Peyer's patch (tissue), 4 donors: ENCODE measurements around the gene ZDHHC19. TPM values are rescaled to one million over a fixed set of nuclear protein-coding genes. Genes with fewer than 3 reads are reported as not detected.
"Not testable (repeated sequence)": the region's sequence is repeated elsewhere in the genome, so short reads cannot be mapped to it uniquely, and the experiment has no call there.

Experiments used
- DNase-seq, 3 donors: peaks; one replicate each; pipeline ENCODE4 v3.0.0-alpha.2; 2017 to 2019
- H3K27ac ChIP-seq, 4 donors: fragments of 200-600 bp; sonication (generic); one replicate each; pipeline ENCODE4 v1.5.1; 2016 to 2019
- H3K27me3 ChIP-seq, 2 donors: fragments of 200-600 bp; sonication (generic); one replicate each; pipeline ENCODE4 v1.5.1; 2019
- H3K36me3 ChIP-seq, 3 donors: fragments of 200-600 bp; sonication (generic); one replicate each; pipeline ENCODE4 v1.5.1; 2016 to 2019
- H3K4me1 ChIP-seq, 4 donors: fragments of 200-600 bp; sonication (generic); one replicate each; pipeline ENCODE4 v1.5.1; 2016 to 2019
- H3K4me3 ChIP-seq, 4 donors: fragments of 200-600 bp; sonication (generic); 1 replicate in 3 of 4; 2 replicates in 1 of 4; pipeline ENCODE4 v1.5.1; 2016 to 2019; ENCODE audit warnings: mild to moderate bottlenecking in 1 of 4
- H3K9me3 ChIP-seq, 4 donors: fragments of 200-600 bp; sonication (generic); one replicate each; pipeline ENCODE4 v1.5.1; 2016 to 2019; ENCODE audit warnings: mild to moderate bottlenecking in 1 of 4
- POLR2A ChIP-seq, 2 donors: fragments of 450-650 bp; IDR thresholded peaks; one replicate each; pipeline ENCODE4 v1.5.1; 2017; ENCODE audit warnings: antibody characterized with exemption in 2 of 2, mild to moderate bottlenecking in 2 of 2, moderate library complexity in 2 of 2
- total RNA-seq, 4 donors: library from RNA; depleted of rRNA; stranded (reverse); fragments of >200 nt; gene quantifications; one replicate each; pipeline ENCODE4 v1.1.0, GENCODE V29; 2016
- TF ChIP-seq, protein P1 (sequence below), 6 experiments: fragments of 450-650 bp in 4 of 6; fragments of 200-600 bp in 2 of 6; sonication (generic) in 1 of 6; IDR thresholded peaks; one replicate each; pipeline ENCODE4 v1.5.1; 2017 to 2019; ENCODE audit warnings: antibody characterized with exemption in 6 of 6, mild to moderate bottlenecking in 3 of 6, moderate library complexity in 1 of 6

The ZDHHC19 gene
- total RNA-seq, 4 donors from 2014 or later = not detected

DNA sequence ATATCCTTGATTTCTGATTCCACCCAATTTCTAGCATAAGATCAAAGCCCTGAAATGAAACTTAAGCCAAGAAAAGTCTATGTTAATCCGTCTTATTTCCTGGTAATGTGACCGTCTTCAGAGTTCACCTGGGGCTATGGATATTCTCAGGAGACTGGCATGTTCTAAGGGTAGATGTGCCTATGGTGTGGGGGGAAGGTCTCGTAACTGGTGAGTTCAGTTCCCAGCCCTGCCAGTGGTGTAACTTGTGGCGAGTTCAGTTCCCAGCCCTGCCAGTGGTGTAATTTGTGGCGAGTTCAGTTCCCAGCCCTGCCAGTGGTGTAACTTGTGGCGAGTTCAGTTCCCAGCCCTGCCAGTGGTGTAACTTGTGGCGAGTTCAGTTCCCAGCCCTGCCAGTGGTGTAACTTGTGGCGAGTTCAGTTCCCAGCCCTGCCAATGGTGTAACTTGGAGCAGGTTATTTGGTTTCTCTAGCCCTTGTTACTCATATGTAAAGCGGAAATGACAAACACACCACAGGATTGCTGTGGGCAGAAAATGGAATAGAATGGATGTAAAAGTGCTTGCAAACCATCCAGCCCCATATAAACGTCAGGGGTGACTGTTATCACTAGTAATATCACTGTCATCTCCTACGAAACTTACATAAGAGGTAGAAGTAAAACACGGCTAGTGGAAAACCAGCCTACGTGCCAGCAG lies 35.6 kb upstream of the ZDHHC19 start:
- Histone ChIP-seq H3K4me3 (no peak overlapping the region), H3K9me3 (no peaks in the 10 kb centered on the region), H3K36me3 (peaks cover 0 to 54% (median 0%) of the 10 kb centered on the region in 3 donors), H3K4me1 (no peaks in the 10 kb centered on the region), H3K27ac (no peak overlapping the region), H3K27me3 (no peaks in the 10 kb centered on the region)
- TF ChIP-seq POLR2A (IDR thresholded peaks at IDR 0.05) = no peak
- TF ChIP-seq, protein P1, sequence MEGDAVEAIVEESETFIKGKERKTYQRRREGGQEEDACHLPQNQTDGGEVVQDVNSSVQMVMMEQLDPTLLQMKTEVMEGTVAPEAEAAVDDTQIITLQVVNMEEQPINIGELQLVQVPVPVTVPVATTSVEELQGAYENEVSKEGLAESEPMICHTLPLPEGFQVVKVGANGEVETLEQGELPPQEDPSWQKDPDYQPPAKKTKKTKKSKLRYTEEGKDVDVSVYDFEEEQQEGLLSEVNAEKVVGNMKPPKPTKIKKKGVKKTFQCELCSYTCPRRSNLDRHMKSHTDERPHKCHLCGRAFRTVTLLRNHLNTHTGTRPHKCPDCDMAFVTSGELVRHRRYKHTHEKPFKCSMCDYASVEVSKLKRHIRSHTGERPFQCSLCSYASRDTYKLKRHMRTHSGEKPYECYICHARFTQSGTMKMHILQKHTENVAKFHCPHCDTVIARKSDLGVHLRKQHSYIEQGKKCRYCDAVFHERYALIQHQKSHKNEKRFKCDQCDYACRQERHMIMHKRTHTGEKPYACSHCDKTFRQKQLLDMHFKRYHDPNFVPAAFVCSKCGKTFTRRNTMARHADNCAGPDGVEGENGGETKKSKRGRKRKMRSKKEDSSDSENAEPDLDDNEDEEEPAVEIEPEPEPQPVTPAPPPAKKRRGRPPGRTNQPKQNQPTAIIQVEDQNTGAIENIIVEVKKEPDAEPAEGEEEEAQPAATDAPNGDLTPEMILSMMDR (IDR thresholded peaks at IDR 0.05) = no peak
- DNase-seq = no peak

DNA sequence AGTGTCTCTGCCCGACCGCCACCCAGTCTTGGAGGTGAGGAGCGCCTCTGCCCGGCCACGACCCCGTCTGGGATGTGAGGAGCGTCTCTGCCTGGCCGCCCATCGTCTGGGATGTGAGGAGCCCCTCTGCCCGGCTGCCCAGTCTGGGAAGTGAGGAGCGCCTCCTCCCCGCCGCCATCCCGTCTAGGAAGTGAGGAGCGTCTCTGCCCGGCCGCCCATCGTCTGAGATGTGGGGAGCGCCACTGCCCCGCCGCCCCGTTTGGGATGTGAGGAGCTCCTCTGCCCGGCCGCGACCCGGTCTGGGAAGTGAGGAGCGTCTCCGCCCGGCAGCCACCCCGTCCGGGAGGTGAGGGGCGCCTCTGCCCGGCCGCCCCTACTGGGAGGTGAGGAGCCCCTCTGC lies 33.0 kb upstream of the ZDHHC19 start:
- not testable (repeated sequence) for H3K27me3 ChIP-seq, DNase-seq, H3K4me1 ChIP-seq, H3K9me3 ChIP-seq, H3K27ac ChIP-seq, H3K4me3 ChIP-seq
- peaks cover 0 to 77% (median 3%) of the 10 kb centered on the region in 3 donors for H3K36me3 ChIP-seq

DNA sequence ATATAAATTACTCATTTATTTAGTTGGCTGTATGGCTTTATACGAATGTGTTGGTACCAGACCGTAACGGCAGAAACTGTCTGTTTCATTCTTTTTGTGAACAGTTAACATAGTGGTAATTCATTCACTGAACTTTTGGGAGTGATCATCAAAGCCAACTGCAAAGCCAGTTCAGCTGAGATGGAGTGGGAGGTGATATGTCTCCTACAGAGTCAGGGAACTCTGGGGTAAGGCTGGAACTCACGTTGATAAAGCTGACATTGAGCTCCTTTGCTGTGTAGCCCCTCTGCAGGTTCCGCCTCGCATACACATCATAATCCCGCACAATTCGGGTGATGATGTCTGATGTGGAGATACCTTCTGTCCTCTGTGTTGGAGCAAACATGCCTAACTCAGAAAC lies 30.5 kb upstream of the ZDHHC19 start:
- Histone ChIP-seq H3K36me3 (peaks cover 0 to 85% (median 3%) of the 10 kb centered on the region in 3 donors), H3K27me3 (no peaks in the 10 kb centered on the region), H3K27ac (no peak overlapping the region), H3K9me3 (no peaks in the 10 kb centered on the region), H3K4me1 (no peaks in the 10 kb centered on the region), H3K4me3 (no peak overlapping the region)
- no peak for DNase-seq
- no peak for TF ChIP-seq POLR2A (IDR thresholded peaks at IDR 0.05)
- TF ChIP-seq, protein P1 (IDR thresholded peaks at IDR 0.05) = no peak

DNA sequence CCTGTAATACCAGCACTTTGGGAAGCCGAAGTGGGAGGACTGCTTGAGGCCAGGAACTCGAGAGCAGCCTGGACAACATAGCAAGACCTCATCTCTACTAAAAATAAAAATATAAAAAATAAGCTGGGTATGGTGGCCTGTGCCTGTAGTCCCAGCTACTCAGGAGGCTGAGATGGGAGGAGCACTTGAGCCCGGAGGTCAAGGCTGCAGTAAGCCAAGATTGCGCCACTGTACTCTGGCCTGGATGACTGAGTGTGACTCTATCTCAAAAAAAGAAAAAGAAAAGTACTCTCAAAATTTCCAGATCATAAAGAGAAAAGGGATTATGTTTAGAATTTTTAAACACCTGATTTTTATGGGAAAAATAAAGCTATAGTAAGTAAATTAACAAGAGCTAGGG lies 29.2 kb upstream of the ZDHHC19 start:
- no peaks in the 10 kb centered on the region for H3K27me3 ChIP-seq
- H3K9me3 ChIP-seq = no peaks in the 10 kb centered on the region
- DNase-seq = no peak
- no peak overlapping the region for H3K4me3 ChIP-seq
- H3K4me1 ChIP-seq = no peaks in the 10 kb centered on the region
- H3K27ac ChIP-seq = no peak overlapping the region
- no peak for TF ChIP-seq POLR2A (IDR thresholded peaks at IDR 0.05)
- TF ChIP-seq, protein P1 (IDR thresholded peaks at IDR 0.05) = no peak
- peaks cover 0 to 74% (median 3%) of the 10 kb centered on the region in 3 donors for H3K36me3 ChIP-seq

DNA sequence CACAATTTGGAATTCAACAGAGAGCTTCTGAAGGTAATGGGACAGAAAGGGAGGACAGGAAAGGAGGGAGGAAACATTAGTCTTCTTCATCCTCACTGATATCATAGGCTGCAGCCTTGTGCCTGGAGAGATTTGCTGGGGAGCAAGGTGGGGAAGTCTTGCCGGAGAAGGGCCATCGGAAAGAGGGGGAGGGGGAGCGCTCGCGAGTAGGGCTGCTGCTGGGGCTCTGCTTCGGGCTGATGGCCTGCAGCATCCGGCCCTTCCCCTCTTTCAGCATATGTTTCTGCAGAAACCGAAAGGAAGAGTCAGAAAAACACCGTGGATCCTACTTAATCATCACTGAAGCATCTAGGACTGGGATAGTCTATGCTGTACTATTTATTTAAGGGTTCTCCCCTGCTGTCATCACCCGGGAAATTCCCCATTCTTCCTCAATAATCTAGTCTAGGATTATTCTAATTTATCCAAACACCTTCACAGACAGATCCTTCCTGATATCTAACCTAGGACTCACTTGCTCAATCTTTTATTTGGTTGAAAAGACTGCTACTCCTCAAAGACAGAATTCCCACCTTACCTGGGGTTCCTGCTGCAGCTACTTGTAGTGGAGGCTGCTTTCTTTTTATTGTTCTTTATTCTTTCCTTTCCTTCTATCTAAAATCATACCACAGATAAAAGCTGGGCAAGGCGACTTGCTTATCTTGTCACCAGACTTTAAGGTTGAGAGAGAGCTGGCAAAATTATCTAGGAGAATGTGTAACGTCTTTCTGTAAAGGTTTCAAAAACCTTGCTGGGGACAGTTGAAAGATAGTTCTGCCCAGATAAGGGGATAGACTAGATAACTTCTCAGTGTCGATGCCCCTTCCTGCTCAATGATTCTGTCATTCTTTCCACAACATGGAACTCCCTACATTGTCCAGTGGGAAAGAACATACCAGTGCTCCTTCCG lies 27.7 kb upstream of the ZDHHC19 start:
- no peaks in the 10 kb centered on the region for H3K4me1 ChIP-seq
- peaks cover 0 to 65% (median 3%) of the 10 kb centered on the region in 3 donors for H3K36me3 ChIP-seq
- no peak overlapping the region for H3K27ac ChIP-seq
- H3K9me3 ChIP-seq = no peaks in the 10 kb centered on the region
- TF ChIP-seq, protein P1 (IDR thresholded peaks at IDR 0.05) = no peak
- no peak for TF ChIP-seq POLR2A (IDR thresholded peaks at IDR 0.05)
- no peak for DNase-seq
- H3K27me3 ChIP-seq = no peaks in the 10 kb centered on the region
- H3K4me3 ChIP-seq = no peak overlapping the region

DNA sequence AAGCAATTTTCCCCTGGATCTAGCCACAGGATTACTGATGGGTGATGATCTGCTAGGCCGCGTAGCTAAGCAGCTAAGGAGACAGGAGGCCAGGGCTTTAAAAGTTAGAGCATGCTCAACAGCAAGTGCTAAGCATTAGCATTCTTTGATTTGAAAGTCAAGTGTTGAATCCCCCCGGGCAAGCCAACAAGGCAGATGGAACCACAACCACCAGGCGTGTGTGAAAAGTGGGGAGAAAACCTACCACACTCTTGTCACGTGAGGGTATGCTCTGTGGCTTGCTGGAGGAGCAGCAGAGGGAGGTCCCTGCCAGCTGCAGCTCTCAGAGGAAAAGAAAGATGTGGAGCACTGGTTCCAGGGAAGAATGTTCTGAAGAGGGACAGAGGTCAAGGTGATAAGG lies 26.0 kb upstream of the ZDHHC19 start:
- H3K4me1 ChIP-seq = no peaks in the 10 kb centered on the region
- H3K9me3 ChIP-seq = no peaks in the 10 kb centered on the region
- peaks cover 0 to 66% (median 3%) of the 10 kb centered on the region in 3 donors for H3K36me3 ChIP-seq
- no peak overlapping the region for H3K27ac ChIP-seq
- no peak overlapping the region for H3K4me3 ChIP-seq
- no peaks in the 10 kb centered on the region for H3K27me3 ChIP-seq
- TF ChIP-seq POLR2A (IDR thresholded peaks at IDR 0.05) = no peak
- TF ChIP-seq, protein P1 (IDR thresholded peaks at IDR 0.05) = no peak
- DNase-seq = no peak
